ENCODE measurements around the gene CHAF1A.
A peak's percentile ranks its signal among the peaks of the same experiment; 100 is the strongest.

Gene CHAF1A

DNA sequence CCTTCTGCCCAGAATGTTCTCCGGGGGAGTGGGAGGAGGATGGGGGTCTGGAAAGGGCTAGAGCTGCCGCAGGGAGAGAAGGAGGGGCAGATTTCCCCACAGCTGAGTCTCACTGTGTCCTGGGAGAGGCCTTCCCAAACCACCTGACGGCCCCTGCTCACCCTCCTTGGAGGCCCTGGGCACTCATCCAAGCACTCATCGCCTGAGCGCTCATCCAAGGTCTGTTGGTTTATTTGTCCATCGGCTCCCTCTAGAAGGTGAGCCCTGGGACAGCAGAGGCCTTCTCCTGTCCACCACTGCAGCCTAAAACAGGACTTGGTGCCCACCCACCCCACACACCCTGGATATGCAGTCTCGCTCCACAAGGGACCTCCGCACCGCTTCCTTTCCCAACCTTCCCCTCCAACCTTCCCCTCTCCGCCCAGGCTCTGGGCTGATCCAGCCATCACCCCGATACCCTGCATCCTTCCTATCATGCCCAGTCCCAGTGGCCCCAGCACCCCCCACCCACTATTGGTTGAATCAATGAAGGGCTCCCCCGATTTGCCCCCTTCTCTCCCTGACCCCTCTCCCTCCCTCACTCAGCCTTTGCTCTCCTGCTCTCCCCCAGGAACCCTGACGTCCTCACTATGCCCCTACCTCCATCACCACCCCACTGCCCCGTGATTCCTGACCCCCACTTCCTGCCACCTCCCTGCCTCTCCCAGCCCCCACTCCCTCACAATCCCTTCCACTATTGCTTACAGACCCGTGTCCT is 53.5 kb downstream of the CHAF1A start:
- peak overlapping the region; percentile 96 to 98 (median 96) for H3K4me3 Mint-ChIP-seq
- no peaks in the 10 kb centered on the region for H3K9me3 Mint-ChIP-seq
- H3K36me3 Mint-ChIP-seq (ENCODE audit: low read depth): peaks cover 5% of the 10 kb centered on the region
- no peaks in the 10 kb centered on the region for H3K27me3 Mint-ChIP-seq (ENCODE audit: low read depth)
- H3K4me1 Mint-ChIP-seq: peaks cover 21% of the 10 kb centered on the region
- peak overlapping the region; percentile 99 for H3K27ac Mint-ChIP-seq
- TF ChIP-seq, protein P1, sequence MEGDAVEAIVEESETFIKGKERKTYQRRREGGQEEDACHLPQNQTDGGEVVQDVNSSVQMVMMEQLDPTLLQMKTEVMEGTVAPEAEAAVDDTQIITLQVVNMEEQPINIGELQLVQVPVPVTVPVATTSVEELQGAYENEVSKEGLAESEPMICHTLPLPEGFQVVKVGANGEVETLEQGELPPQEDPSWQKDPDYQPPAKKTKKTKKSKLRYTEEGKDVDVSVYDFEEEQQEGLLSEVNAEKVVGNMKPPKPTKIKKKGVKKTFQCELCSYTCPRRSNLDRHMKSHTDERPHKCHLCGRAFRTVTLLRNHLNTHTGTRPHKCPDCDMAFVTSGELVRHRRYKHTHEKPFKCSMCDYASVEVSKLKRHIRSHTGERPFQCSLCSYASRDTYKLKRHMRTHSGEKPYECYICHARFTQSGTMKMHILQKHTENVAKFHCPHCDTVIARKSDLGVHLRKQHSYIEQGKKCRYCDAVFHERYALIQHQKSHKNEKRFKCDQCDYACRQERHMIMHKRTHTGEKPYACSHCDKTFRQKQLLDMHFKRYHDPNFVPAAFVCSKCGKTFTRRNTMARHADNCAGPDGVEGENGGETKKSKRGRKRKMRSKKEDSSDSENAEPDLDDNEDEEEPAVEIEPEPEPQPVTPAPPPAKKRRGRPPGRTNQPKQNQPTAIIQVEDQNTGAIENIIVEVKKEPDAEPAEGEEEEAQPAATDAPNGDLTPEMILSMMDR (IDR thresholded peaks at IDR 0.05; ENCODE audit: unreplicated experiment in 3 of 3): peak in 1 of 3 experiments; percentile 21

DNA sequence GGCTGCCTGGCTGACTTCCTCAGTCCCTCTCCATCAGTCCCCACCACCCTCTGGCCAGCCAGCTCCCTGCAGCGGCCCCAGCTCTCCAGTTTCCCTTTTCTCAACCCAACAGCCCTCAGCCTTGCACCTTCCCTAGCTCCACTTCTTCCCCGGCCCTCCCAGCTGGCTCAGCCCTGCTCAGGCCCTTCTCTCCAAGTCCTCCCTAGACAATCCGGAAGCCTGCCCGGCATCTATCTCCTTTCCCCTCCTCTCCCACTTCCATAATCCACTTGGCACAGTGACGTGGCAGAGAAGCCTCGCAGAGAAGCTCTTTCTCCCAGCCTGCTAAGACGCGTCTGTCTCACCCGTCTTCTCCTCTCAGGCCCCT is 54.0 kb downstream of the CHAF1A start:
- Mint-ChIP-seq H3K27ac (peak overlapping the region; percentile 99), H3K27me3 (ENCODE audit: low read depth) (no peaks in the 10 kb centered on the region), H3K4me3 (peak overlapping the region; percentile 96 to 98 (median 96)), H3K36me3 (ENCODE audit: low read depth) (peaks cover 4% of the 10 kb centered on the region), H3K9me3 (no peaks in the 10 kb centered on the region), H3K4me1 (peaks cover 21% of the 10 kb centered on the region)
- TF ChIP-seq, protein P1 (IDR thresholded peaks at IDR 0.05; ENCODE audit: unreplicated experiment in 3 of 3): no peak

DNA sequence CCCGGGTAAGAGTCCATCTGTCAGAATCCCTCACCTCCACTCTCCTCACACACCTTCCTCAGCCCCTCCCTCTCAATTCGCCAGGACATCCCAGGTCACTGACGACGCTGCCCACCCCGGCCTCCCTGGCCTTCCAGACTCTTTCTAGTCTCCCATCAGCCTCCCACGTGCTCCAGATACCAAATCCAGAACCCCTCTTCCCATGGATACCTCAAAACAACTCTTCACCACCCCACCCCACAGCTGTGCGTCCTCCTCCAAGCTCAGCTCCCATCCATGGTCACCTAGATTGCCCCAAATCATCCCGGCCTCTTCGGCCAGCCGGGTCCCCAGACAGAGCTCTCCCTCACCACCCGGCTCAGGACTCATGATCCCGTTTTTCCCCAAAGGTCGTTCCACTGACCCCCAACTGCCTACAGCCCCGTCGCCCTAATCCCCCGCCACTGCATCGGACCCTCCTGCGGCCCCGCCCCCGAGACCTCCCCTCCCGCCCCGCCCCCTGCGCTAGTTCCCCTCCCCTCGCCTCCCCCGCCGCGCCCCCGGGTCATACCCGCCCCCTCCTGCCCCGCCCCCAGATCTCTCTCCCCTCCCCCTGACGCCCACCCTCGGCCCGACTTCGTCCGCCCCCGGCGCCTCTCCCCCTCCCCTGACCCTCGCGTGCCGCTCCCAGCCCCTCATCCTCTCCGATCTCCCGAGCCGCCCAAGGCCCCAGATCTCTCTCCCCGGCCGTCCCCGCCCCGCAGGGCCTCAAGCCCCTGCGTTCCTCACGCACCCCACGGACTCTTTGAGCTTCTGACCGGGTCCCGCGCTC is 54.6 kb downstream of the CHAF1A start:
- TF ChIP-seq, protein P1 (IDR thresholded peaks at IDR 0.05; ENCODE audit: unreplicated experiment in 3 of 3): no peak
- Mint-ChIP-seq H3K27ac (peak overlapping the region; percentile 99), H3K9me3 (no peaks in the 10 kb centered on the region), H3K36me3 (ENCODE audit: low read depth) (peaks cover 4% of the 10 kb centered on the region), H3K27me3 (ENCODE audit: low read depth) (no peaks in the 10 kb centered on the region), H3K4me1 (peaks cover 21% of the 10 kb centered on the region), H3K4me3 (peak overlapping the region; percentile 96 to 98 (median 96))

DNA sequence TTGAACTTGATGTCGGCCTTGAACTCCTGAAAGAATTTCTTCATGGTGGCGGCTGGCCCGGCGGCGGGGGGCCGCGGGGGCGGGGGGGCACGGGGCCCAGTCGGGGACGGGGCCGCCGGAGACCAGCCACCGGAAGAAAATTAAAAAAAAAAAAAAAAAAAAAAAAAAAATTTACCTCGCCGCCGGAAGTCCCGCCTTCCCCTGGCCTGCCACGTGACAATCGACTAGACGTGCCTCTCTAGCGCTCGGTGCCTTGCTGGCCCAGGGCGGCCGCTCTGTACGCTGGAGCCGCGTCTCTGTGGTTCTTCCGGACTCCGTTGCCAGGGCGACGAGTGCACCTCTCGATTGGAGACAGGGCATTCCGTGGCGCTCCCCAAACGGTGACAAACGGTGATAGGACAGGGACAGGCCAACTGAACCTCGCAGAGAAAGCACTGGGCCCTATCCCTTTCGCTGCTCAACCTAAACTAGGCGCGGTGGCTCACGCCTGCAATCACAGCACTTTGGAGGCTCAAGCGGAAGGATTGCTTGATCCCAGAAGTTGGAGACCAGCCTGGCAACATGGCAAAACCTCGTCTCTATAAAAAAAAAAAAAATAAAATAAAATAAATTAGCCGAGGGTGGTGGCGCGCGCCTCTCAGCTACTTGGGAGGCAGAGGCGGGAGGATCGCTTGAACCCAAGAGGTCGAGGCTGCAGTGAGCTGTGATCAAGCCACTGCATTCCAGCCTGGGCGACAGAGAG is 55.4 kb downstream of the CHAF1A start, which contains the start of gene UBXN6:
TSS of gene UBXN6 (minus strand) at position 141 of the 742 bp plus-strand sequence. CDS start at position 44, 97 bp downstream.
- peaks cover 4% of the 10 kb centered on the region for H3K36me3 Mint-ChIP-seq (ENCODE audit: low read depth)
- TF ChIP-seq, protein P1 (IDR thresholded peaks at IDR 0.05; ENCODE audit: unreplicated experiment in 3 of 3): no peak
- peaks cover 21% of the 10 kb centered on the region for H3K4me1 Mint-ChIP-seq
- H3K9me3 Mint-ChIP-seq: no peaks in the 10 kb centered on the region
- peak within 1 kb of the TSS; percentile 96 to 98 (median 96) for H3K4me3 Mint-ChIP-seq
- H3K27ac Mint-ChIP-seq: peak within 1 kb of the TSS; percentile 99
- H3K27me3 Mint-ChIP-seq (ENCODE audit: low read depth): no peaks in the 10 kb centered on the region

DNA sequence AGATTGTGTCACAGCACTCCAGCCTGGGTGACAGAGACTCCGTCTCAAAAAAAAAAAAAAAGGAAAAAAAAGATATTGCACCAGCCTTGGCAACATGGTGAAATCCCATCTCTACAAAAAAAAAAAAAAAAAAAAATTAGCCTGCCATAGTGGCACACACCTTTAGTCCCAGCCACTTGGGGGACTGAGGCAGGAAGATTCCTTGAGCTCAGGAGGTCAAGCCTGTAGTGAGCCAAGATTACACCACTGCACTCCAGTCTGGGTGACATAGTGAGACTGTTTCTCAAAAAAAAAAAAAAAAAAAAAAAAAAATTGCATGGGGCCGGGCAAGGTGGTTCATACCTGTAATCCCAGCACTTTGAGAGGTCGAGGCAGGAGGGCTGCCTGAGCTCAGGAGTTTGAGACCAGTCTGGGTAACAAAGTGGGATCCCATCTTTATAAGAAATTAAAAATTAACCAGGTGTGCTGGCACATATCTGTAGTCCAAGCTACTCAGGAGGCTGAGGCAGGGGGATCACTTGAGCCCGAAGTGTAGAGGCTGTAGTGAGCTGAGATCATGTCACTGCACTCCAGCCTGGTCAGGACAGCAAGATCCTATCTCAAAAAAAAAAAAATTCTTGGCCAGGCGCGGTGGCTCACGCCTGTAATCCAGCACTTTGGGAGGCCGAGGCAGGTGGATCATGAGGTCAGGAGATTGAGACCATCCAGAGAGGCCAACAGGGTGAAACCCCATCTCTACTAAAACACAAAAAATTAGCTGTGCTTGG is 62.6 kb downstream of the CHAF1A start:
- Mint-ChIP-seq H3K27ac (no peak overlapping the region), H3K36me3 (ENCODE audit: low read depth) (no peaks in the 10 kb centered on the region)

More for the DNA sequence above, 62.6 kb downstream of the CHAF1A start:
- H3K9me3 Mint-ChIP-seq: no peaks in the 10 kb centered on the region
- TF ChIP-seq, protein P1 (IDR thresholded peaks at IDR 0.05; ENCODE audit: unreplicated experiment in 3 of 3): no peak
- no peaks in the 10 kb centered on the region for H3K27me3 Mint-ChIP-seq (ENCODE audit: low read depth)
- H3K4me3 Mint-ChIP-seq: no peak overlapping the region
- no peaks in the 10 kb centered on the region for H3K4me1 Mint-ChIP-seq

Measured in nephron (organoid).